Activated naive CD4-positive, alpha-beta T cell treated with anti-CD3 and anti-CD28 coated beads, Interleukin-2, amount 10 ng/mL, durations not matched to agents 7 days and 5 days (primary cell): ENCODE measurements around the gene ITIH5.
"Not testable (repeated sequence)": the region's sequence is repeated elsewhere in the genome, so short reads cannot be mapped to it uniquely, and the experiment has no call there.

Source experiments
- CTCF ChIA-PET: fragments of 350-600 bp; sonication (Branson Sonifier 250); formaldehyde crosslinking; loops from one replicate; lab custom pipeline; 2021; ENCODE audit warnings: antibody characterized with exemption; lab: Charles Lee
- DNase-seq: peaks from one replicate; pipeline ENCODE4 v3.0.0-alpha.2; 2020
- H3K27ac Mint-ChIP-seq: one replicate; pipeline ENCODE4 v1.8.0; 2021; ENCODE audit warnings: mild to moderate bottlenecking, moderate library complexity, mixed read lengths
- H3K27me3 Mint-ChIP-seq: one replicate; pipeline ENCODE4 v1.8.0; 2021; ENCODE audit warnings: mild to moderate bottlenecking, mixed read lengths
- H3K36me3 Mint-ChIP-seq: one replicate; pipeline ENCODE4 v1.8.0; 2021; ENCODE audit warnings: mixed read lengths
- H3K4me1 Mint-ChIP-seq: one replicate; pipeline ENCODE4 v1.8.0; 2021; ENCODE audit warnings: mixed read lengths
- H3K4me3 Mint-ChIP-seq: one replicate; pipeline ENCODE4 v1.8.0; 2021; ENCODE audit warnings: mild to moderate bottlenecking, moderate library complexity, mixed read lengths
- H3K9me3 Mint-ChIP-seq: one replicate; pipeline ENCODE4 v1.8.0; 2021; ENCODE audit warnings: mixed read lengths

The ITIH5 gene

GRCh38 chr10:7667262-7668141 lies 736 bp upstream of the ITIH5 start:
- Mint-ChIP-seq H3K4me1 (peaks cover 8% of the 10 kb centered on the region), H3K9me3 (no peaks in the 10 kb centered on the region), H3K27me3 (peaks cover 69% of the 10 kb centered on the region), H3K4me3 (peak overlapping the region; percentile 46), H3K27ac (no peak overlapping the region), H3K36me3 (no peaks in the 10 kb centered on the region)
- CTCF ChIA-PET: no interaction called here
- no peak for DNase-seq

DNA sequence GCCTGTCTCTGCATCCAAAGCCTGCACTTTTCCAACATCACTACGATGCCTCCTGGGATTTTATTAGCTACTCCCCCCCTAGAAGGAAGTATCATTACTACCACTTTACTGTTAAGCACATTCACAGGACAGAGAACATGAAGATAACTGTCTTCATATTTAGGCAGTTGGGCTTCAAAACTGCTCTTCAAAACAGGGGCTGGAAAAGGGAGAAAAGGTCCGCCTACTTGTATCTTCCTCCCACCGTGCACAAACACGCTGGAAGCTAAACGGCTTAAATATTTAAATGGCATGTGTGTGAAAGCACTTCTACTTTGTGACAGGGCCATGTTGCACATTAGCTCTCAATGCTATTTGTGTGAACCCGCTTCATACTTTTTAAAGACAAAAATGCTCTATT lies 999 bp downstream of the ITIH5 start:
- Mint-ChIP-seq H3K4me3 (peak overlapping the region; percentile 29), H3K9me3 (no peaks in the 10 kb centered on the region), H3K4me1 (peaks cover 8% of the 10 kb centered on the region), H3K27ac (no peak overlapping the region), H3K36me3 (no peaks in the 10 kb centered on the region), H3K27me3 (peaks cover 64% of the 10 kb centered on the region)
- CTCF ChIA-PET: interaction anchor here (0.8 kb wide), 1 partner anchor 22 kb away, joined by 3 read pairs; no protein-coding TSS in a partner anchor
- DNase-seq: no peak

DNA sequence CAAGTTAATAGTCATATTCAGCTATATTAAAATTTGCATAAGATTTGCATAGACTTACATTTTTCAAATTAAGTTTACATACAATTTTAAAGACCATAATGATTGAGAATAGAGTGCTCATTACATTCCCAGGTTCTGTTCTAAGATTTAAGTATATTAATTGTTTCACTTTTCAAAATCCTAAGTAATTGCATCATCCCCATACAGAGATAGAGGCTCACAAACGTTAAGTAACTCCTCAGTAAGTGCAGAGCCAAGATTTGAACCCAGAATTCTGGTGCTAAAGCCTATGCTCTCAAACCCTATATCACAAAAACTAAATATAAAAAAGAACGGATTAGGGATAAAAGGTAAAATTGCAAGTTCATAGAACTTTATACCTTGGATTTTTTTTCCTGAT lies 2.1 kb downstream of the ITIH5 start:
- DNase-seq: no peak
- Mint-ChIP-seq H3K4me3 (no peak overlapping the region), H3K36me3 (no peaks in the 10 kb centered on the region), H3K9me3 (no peaks in the 10 kb centered on the region), H3K27ac (no peak overlapping the region), H3K27me3 (peaks cover 56% of the 10 kb centered on the region), H3K4me1 (peaks cover 8% of the 10 kb centered on the region)
- CTCF ChIA-PET: no interaction called here

DNA sequence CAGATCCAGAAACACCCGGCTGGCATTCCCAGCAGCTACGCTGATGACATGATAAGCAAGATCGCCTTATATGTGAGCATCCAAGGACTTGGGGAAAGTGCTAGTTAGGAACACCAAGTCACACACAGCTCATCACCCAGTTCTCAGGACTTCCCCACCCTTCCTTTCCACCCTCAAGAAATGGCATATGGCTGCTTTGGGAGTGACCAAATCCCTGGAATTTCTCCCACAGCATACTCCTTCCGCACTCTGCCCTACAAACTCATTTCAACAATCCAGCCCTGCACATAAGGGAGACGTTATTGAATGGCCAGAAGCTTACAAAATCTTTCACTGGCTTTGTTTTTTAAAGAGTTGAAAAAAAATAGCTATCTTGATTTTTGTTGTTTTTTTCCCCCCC lies 4.2 kb downstream of the ITIH5 start:
- peaks cover 5% of the 10 kb centered on the region for H3K4me1 Mint-ChIP-seq
- no peaks in the 10 kb centered on the region for H3K9me3 Mint-ChIP-seq
- no peaks in the 10 kb centered on the region for H3K36me3 Mint-ChIP-seq
- peaks cover 36% of the 10 kb centered on the region for H3K27me3 Mint-ChIP-seq
- no peak overlapping the region for H3K27ac Mint-ChIP-seq
- no peak overlapping the region for H3K4me3 Mint-ChIP-seq
- CTCF ChIA-PET: no interaction called here
- no peak for DNase-seq

- CTCF ChIA-PET: no interaction called here
- no peaks in the 10 kb centered on the region for H3K36me3 Mint-ChIP-seq
Measured at GRCh38 chr10:7659560-7659959, 7.2 kb downstream of the ITIH5 start.

DNA sequence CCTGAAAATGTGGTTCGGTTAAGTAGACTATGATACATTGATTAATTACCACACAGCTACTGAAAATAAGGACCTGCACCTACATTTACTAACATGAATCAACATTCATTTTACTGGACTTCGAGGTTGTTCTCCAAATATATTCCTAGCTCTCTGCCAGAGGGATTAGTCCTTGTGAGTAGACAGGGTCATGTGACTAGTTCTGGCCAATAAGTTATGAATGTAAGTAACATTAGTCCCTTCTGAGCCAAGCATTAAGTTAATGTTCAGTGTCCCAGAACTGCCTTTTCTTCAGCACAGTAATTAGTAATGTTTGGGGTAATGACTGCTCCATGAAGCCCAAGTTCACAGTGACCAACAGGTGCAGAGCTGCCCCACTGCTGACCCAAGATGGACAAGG lies 9.2 kb downstream of the ITIH5 start:
- Mint-ChIP-seq H3K4me1 (no peaks in the 10 kb centered on the region), H3K4me3 (no peak overlapping the region), H3K27ac (no peak overlapping the region), H3K27me3 (peaks cover 12% of the 10 kb centered on the region), H3K36me3 (no peaks in the 10 kb centered on the region), H3K9me3 (no peaks in the 10 kb centered on the region)
- no peak for DNase-seq
- CTCF ChIA-PET: interaction anchor here (1.2 kb wide), 1 partner anchor 94 kb away, joined by 3 read pairs; no protein-coding TSS in a partner anchor

More at GRCh38 chr10:7659560-7659959, 7.2 kb downstream of the ITIH5 start:
- DNase-seq: no peak
- Mint-ChIP-seq H3K9me3 (no peaks in the 10 kb centered on the region), H3K4me3 (no peak overlapping the region), H3K4me1 (no peaks in the 10 kb centered on the region), H3K27me3 (peaks cover 18% of the 10 kb centered on the region), H3K27ac (no peak overlapping the region)

- H3K27me3 Mint-ChIP-seq, H3K4me3 Mint-ChIP-seq, DNase-seq, H3K36me3 Mint-ChIP-seq, H3K4me1 Mint-ChIP-seq, H3K9me3 Mint-ChIP-seq, H3K27ac Mint-ChIP-seq: not testable (repeated sequence)
- CTCF ChIA-PET: interaction anchor here (1.2 kb wide), 1 partner anchor 94 kb away, joined by 3 read pairs; no protein-coding TSS in a partner anchor
Measured at GRCh38 chr10:7657079-7657478, 9.7 kb downstream of the ITIH5 start.

DNA sequence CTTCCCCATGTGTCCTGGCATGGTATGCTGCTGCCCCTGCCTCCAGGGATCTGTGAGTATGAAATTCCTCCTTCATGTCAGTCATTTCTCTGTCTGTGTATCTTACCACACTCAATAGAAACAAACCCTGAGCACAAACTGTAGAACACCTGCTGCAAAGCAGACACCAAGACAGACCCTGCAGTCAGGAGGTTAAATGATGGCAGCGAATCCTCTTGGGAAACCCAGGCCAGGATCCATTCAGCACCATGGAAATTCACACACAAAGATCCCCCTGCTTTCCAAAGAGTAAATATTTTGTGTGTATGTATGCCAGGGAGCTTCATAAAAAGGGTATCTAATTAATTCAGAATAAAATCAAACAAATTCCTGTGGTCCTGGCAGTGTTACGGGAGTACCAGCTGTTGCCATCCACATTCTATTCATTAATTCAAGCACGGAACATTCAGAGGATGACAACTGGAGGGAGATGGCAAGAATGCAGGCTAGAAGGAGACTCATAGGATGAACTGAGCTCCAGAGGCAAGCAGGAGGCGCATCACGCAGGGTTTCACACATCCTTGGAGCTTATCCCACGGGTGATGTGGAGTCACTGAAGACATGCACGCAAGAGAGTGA lies 14.8 kb downstream of the ITIH5 start:
- Mint-ChIP-seq H3K27me3 (peaks cover 19% of the 10 kb centered on the region), H3K4me1 (no peaks in the 10 kb centered on the region), H3K9me3 (no peaks in the 10 kb centered on the region), H3K36me3 (no peaks in the 10 kb centered on the region), H3K27ac (no peak overlapping the region), H3K4me3 (no peak overlapping the region)
- CTCF ChIA-PET: no interaction called here
- DNase-seq: no peak

DNA sequence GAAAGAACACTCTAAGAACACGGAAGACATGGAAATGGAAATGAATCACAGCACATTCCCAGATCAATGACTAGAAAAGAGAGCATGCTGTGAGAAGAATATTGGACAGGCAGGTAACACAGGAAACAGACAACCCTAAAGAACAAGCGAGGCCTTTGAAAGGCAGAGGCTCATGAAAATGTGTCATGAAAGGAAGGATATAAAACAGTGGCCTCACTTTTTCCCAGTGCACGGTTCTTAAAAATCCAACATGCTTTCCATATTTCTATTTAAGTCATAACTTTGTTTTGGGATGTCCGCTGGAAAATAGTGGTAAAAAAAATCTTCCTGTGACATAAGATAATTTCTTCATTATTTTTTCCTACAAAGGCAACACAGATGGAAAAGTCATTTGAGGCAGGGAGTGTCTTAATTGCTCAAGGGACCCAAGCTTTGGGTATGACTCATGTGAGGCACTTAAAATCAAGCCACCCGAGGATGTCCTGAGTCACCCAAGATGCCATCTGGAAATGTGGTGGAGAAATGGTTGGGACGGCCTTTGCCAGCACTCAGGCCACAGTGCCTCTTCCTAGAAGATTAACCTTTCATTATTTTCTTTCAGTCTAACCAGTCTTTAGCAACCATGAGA lies 17.0 kb downstream of the ITIH5 start:
- CTCF ChIA-PET: no interaction called here
- no peaks in the 10 kb centered on the region for H3K9me3 Mint-ChIP-seq

GRCh38 chr10:7647062-7647664 lies 19.6 kb downstream of the ITIH5 start:
- no peaks in the 10 kb centered on the region for H3K9me3 Mint-ChIP-seq
- CTCF ChIA-PET: interaction anchor here (2.9 kb wide), 1 partner anchor 40 kb away, joined by 10 read pairs; no protein-coding TSS in a partner anchor
- no peak overlapping the region for H3K4me3 Mint-ChIP-seq
- no peaks in the 10 kb centered on the region for H3K4me1 Mint-ChIP-seq
- no peaks in the 10 kb centered on the region for H3K36me3 Mint-ChIP-seq
- H3K27ac Mint-ChIP-seq: no peak overlapping the region
- peaks cover 22% of the 10 kb centered on the region for H3K27me3 Mint-ChIP-seq
- no peak for DNase-seq

More for the DNA sequence above, 17.0 kb downstream of the ITIH5 start:
- no peak for DNase-seq
- no peak overlapping the region for H3K4me3 Mint-ChIP-seq
- H3K27me3 Mint-ChIP-seq: peaks cover 21% of the 10 kb centered on the region
- H3K36me3 Mint-ChIP-seq: no peaks in the 10 kb centered on the region
- no peak overlapping the region for H3K27ac Mint-ChIP-seq
- H3K4me1 Mint-ChIP-seq: no peaks in the 10 kb centered on the region

DNA sequence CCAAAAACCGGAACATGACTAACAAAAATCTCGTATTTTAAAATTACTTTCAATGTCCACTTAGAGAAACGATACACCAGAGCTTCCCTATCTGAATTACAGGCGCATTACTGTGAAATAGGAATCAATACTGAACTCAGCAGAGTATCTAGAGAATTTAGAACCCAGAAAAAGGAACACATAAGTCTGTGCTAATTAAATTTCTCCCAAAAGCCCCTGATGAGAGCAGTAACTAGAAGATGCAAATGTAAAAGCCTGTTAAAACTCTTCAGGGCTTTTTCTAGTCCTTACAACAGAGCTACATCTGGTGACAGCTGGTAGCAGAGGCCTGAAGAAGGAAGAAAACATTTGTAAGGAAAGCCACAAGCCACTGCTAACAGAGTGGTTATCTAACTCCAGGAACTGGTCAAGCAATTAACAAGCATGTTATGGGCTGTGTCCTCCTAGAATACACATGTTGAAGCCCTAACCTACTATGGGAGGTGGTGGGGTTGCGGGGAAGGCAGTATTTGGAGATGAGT lies 24.2 kb downstream of the ITIH5 start:
- H3K4me1 Mint-ChIP-seq: no peaks in the 10 kb centered on the region
- CTCF ChIA-PET: no interaction called here
- H3K9me3 Mint-ChIP-seq: no peaks in the 10 kb centered on the region
- H3K27me3 Mint-ChIP-seq: peaks cover 11% of the 10 kb centered on the region
- no peak overlapping the region for H3K27ac Mint-ChIP-seq
- no peak overlapping the region for H3K4me3 Mint-ChIP-seq
- DNase-seq: no peak
- H3K36me3 Mint-ChIP-seq: no peaks in the 10 kb centered on the region

GRCh38 chr10:7635408-7636125 lies 31.2 kb downstream of the ITIH5 start:
- Mint-ChIP-seq H3K36me3 (no peaks in the 10 kb centered on the region), H3K27me3 (peaks cover 12% of the 10 kb centered on the region), H3K9me3 (no peaks in the 10 kb centered on the region), H3K4me3 (no peak overlapping the region), H3K4me1 (no peaks in the 10 kb centered on the region), H3K27ac (no peak overlapping the region)
- CTCF ChIA-PET: no interaction called here
- no peak for DNase-seq

DNA sequence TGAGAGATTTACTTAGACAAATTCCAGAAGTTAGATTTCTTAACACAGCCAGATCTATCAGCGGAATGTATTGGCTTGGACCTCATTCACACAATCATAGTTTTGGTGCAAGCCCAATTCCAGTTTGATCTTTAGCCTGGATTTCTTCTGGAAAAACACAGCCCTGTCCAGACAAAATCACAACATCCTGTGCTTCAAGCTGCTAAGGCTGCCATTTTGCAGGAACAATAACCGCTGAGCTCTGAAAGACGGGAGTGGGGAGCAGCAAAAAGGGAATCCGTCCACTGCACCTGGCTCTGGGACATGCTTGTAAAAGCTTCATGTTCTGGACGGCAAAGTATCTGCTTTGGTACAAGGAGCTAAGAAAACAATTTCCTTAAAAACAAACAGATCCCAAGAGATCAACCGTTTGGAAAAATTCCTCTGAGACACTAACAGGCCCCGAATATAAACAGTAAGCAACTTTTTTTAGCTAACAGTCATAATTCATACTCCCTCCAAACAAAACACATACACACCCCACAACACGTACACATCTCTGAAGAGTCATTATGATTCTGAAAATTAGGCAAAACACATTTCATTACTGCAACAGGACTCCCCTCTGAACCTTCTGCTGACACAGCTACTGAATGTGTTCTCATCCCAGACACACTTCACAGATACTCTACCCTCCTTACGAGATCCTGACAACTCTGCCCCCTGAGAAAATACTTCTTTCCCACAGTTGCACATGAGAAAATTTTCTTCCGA lies 32.4 kb downstream of the ITIH5 start:
- CTCF ChIA-PET: interaction anchor here (0.6 kb wide), 1 partner anchor 1082 kb away, joined by 3 read pairs; no protein-coding TSS in a partner anchor
- H3K9me3 Mint-ChIP-seq: peaks cover 4% of the 10 kb centered on the region
- no peak for DNase-seq

More for the DNA sequence above, 32.4 kb downstream of the ITIH5 start:
- Mint-ChIP-seq H3K27ac (no peak overlapping the region), H3K4me1 (no peaks in the 10 kb centered on the region), H3K27me3 (peaks cover 11% of the 10 kb centered on the region), H3K36me3 (no peaks in the 10 kb centered on the region), H3K4me3 (no peak overlapping the region)
